Neural cell (in vitro differentiated cells): ENCODE measurements around the gene ODAPH. TPM values are rescaled to one million over a fixed set of nuclear protein-coding genes. Genes with fewer than 3 reads are reported as not detected.
"Not testable (repeated sequence)": the region's sequence is repeated elsewhere in the genome, so short reads cannot be mapped to it uniquely, and the experiment has no call there.

Source experiments
- H2AFZ ChIP-seq: fragments of 200-600, 300-800 bp; sonication (generic), shearing (Covaris generic); 2 replicates; pipeline ENCODE4 v1.6.0; 2014; ENCODE audit warnings: low read depth, mild to moderate bottlenecking, antibody characterized with exemption, low read length, moderate library complexity
- H3F3A ChIP-seq: fragments of 200-600 bp; shearing (Covaris generic); 2 replicates; pipeline ENCODE4 v1.6.1; 2016; ENCODE audit warnings: mild to moderate bottlenecking, moderate library complexity, mixed read lengths, antibody characterized with exemption, low read length; ENCODE audit not compliant: insufficient read depth, poor library complexity, severe bottlenecking
- H3K27ac ChIP-seq: fragments of 200-600, 300-800 bp; sonication (generic), shearing (Covaris generic); 2 replicates; pipeline ENCODE4 v1.5.1; 2014; ENCODE audit warnings: mild to moderate bottlenecking, low read length, moderate library complexity
- H3K27me3 ChIP-seq: fragments of 300-800, 200-600 bp; sonication (generic), shearing (Covaris generic); 2 replicates; pipeline ENCODE4 v1.6.0; 2014; ENCODE audit warnings: mild to moderate bottlenecking, low read depth, low read length, moderate library complexity; ENCODE audit not compliant: insufficient read depth
- H3K36me3 ChIP-seq: fragments of 300-800, 200-600 bp; sonication (generic), shearing (Covaris generic); 2 replicates; pipeline ENCODE4 v1.5.1; 2014; ENCODE audit warnings: mild to moderate bottlenecking, antibody characterized with exemption, low read length, moderate library complexity; ENCODE audit not compliant: insufficient read depth
- H3K4me2 ChIP-seq: fragments of 300-800, 200-600 bp; sonication (generic), shearing (Covaris generic); 2 replicates; pipeline ENCODE4 v1.6.0; 2014; ENCODE audit warnings: mild to moderate bottlenecking, low read length
- H3K4me3 ChIP-seq: fragments of 300-800, 200-600 bp; sonication (generic), shearing (Covaris generic); 2 replicates; pipeline ENCODE4 v1.5.1; 2014; ENCODE audit warnings: mild to moderate bottlenecking, low read length, moderate library complexity
- H3K79me2 ChIP-seq: fragments of 200-600 bp; shearing (Covaris generic); replicated peaks from 2 replicates; pipeline ENCODE4 v1.6.0; 2014; ENCODE audit warnings: mild to moderate bottlenecking, low read length, moderate library complexity; ENCODE audit not compliant: insufficient read depth
- H3K9ac ChIP-seq: fragments of 300-800, 200-600 bp; sonication (generic), shearing (Covaris generic); 2 replicates; pipeline ENCODE4 v1.6.1; 2016; ENCODE audit warnings: mild to moderate bottlenecking, low read length, mixed read lengths
- H3K9me2 ChIP-seq: fragments of 200-600 bp; shearing (Covaris generic); 2 replicates; pipeline ENCODE4 v1.6.1; 2016; ENCODE audit warnings: mild to moderate bottlenecking, low read length, mixed read lengths; ENCODE audit not compliant: insufficient read depth
- H3K9me3 ChIP-seq: fragments of 200-600, 300-800 bp; sonication (generic), shearing (Covaris generic); 2 replicates; pipeline ENCODE4 v1.6.1; 2016; ENCODE audit warnings: mild to moderate bottlenecking, mixed run types, low read length, moderate library complexity, mixed read lengths
- H4K20me1 ChIP-seq: fragments of 200-600 bp; shearing (Covaris generic); 2 replicates; pipeline ENCODE4 v1.6.1; 2016; ENCODE audit warnings: mild to moderate bottlenecking, mixed run types; ENCODE audit not compliant: insufficient read depth
- EP300 ChIP-seq: fragments of 450-650 bp; conservative IDR thresholded peaks from 2 replicates; pipeline ENCODE4 v1.6.1; 2014; ENCODE audit warnings: antibody characterized with exemption, mild to moderate bottlenecking, moderate library complexity; ENCODE audit not compliant: poor library complexity, severe bottlenecking
- EZH2 ChIP-seq: fragments of 200-600, 300-800 bp; shearing (Covaris generic), sonication (generic); IDR thresholded peaks from 2 replicates; pipeline ENCODE4 v1.6.1; 2014; ENCODE audit warnings: antibody characterized with exemption, low read length, borderline replicate concordance, mild to moderate bottlenecking; ENCODE audit not compliant: insufficient read depth, poor library complexity, severe bottlenecking
- MXI1 ChIP-seq: fragments of 450-650 bp; conservative IDR thresholded peaks from 2 replicates; pipeline ENCODE4 v1.6.1; 2014; ENCODE audit warnings: antibody characterized with exemption, mild to moderate bottlenecking; ENCODE audit not compliant: poor library complexity, severe bottlenecking
- POLR2AphosphoS5 ChIP-seq: IDR thresholded peaks from 2 replicates; pipeline ENCODE4 v1.6.1; 2012
- RAD21 ChIP-seq: fragments of 450-650 bp; conservative IDR thresholded peaks from 2 replicates; pipeline ENCODE4 v1.6.1; 2014; ENCODE audit warnings: antibody characterized with exemption, mild to moderate bottlenecking, moderate library complexity
- REST ChIP-seq: IDR thresholded peaks from 2 replicates; pipeline ENCODE4 v1.6.1; 2012; ENCODE audit warnings: borderline replicate concordance
- SMC3 ChIP-seq: fragments of 450-650 bp; conservative IDR thresholded peaks from 2 replicates; pipeline ENCODE4 v1.6.1; 2014; ENCODE audit warnings: antibody characterized with exemption, mild to moderate bottlenecking, moderate library complexity; ENCODE audit not compliant: poor library complexity
- TAF1 ChIP-seq: IDR thresholded peaks from 2 replicates; pipeline ENCODE4 v1.6.1; 2012; ENCODE audit warnings: low read depth
- polyA plus RNA-seq: library from polyadenylated mRNA; depleted of rRNA; stranded (reverse); fragments of >200 nt; gene quantifications from 2 replicates; pipeline ENCODE4 v1.2.3, GENCODE V29; 2014
- TF ChIP-seq, protein P1 (sequence below): fragments of 450-650 bp; IDR thresholded peaks from 2 replicates; pipeline ENCODE4 v1.5.1; 2014; ENCODE audit warnings: antibody characterized with exemption, mild to moderate bottlenecking, moderate library complexity; ENCODE audit not compliant: poor library complexity, severe bottlenecking

Gene ODAPH
- polyA plus RNA-seq, 1 donor from 2014 or later: 0.17 TPM

- not testable (repeated sequence) for H3K9me2 ChIP-seq, H3K79me2 ChIP-seq, H3K27ac ChIP-seq, H3K4me2 ChIP-seq, H3F3A ChIP-seq, H3K9me3 ChIP-seq, H4K20me1 ChIP-seq, H3K4me3 ChIP-seq, H3K9ac ChIP-seq, H2AFZ ChIP-seq, H3K27me3 ChIP-seq, H3K36me3 ChIP-seq
Observed at GRCh38 chr4:75544220-75544619, 11.6 kb upstream of the ODAPH start.

DNA sequence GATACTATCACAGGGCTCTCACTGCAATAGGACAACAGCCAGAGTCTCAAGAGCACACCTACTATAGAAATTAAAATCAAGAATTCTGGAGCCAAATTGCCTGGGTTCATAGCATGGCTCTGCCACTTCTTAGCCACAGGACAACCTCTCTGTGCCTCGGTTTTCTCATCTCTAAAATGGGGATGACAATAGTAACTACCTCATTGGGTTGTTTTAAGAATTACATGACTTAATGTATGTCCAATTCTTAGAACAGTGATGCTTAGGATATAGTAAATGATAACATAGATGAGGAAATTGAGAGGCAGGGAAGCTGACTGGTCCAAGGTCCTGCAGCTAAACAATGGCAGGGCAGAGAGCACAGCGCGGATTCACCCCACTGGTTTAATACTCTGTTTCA, 11.0 kb upstream of the ODAPH start:
- Histone ChIP-seq H3K9ac (no peak overlapping the region), H3K9me3 (no peaks in the 10 kb centered on the region), H4K20me1 (no peaks in the 10 kb centered on the region), H2AFZ (no peak overlapping the region), H3K4me2 (no peak overlapping the region), H3K27me3 (no peaks in the 10 kb centered on the region), H3K27ac (no peak overlapping the region), H3K9me2 (no peaks in the 10 kb centered on the region), H3K4me3 (no peak overlapping the region), H3K36me3 (peaks cover 6% of the 10 kb centered on the region), H3K79me2 (no peaks in the 10 kb centered on the region), H3F3A (no peaks in the 10 kb centered on the region)
- TF ChIP-seq, protein P1, sequence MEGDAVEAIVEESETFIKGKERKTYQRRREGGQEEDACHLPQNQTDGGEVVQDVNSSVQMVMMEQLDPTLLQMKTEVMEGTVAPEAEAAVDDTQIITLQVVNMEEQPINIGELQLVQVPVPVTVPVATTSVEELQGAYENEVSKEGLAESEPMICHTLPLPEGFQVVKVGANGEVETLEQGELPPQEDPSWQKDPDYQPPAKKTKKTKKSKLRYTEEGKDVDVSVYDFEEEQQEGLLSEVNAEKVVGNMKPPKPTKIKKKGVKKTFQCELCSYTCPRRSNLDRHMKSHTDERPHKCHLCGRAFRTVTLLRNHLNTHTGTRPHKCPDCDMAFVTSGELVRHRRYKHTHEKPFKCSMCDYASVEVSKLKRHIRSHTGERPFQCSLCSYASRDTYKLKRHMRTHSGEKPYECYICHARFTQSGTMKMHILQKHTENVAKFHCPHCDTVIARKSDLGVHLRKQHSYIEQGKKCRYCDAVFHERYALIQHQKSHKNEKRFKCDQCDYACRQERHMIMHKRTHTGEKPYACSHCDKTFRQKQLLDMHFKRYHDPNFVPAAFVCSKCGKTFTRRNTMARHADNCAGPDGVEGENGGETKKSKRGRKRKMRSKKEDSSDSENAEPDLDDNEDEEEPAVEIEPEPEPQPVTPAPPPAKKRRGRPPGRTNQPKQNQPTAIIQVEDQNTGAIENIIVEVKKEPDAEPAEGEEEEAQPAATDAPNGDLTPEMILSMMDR: no peak
- TF ChIP-seq RAD21 (no peak), EP300 (no peak), EZH2 (no peak), MXI1 (no peak), TAF1 (no peak), POLR2AphosphoS5 (no peak), SMC3 (no peak), REST (no peak)

DNA sequence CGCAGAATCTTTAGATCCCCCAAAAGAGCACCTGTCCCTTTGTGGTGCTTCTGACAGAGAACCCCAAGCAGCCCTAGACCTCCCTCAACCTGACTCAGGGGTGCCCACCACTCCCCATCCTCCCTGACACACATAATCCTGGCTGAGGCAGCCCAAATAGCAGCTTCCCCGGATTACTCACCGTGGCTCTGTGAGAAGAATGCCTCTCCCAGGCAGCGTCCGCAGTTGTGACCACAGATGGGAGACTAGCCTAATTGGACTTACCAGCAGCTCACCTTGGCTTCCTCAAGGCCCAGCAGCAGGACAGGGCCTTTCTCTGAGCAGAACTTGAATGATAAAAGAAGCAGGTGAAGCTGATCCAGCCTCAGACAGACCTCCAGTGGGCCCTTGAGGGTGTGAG, 10.3 kb upstream of the ODAPH start:
- H3K9me2 ChIP-seq: no peaks in the 10 kb centered on the region
- no peaks in the 10 kb centered on the region for H3F3A ChIP-seq
- no peaks in the 10 kb centered on the region for H3K9me3 ChIP-seq
- no peak overlapping the region for H2AFZ ChIP-seq
- H4K20me1 ChIP-seq: no peaks in the 10 kb centered on the region
- H3K79me2 ChIP-seq: no peaks in the 10 kb centered on the region
- H3K27ac ChIP-seq: no peak overlapping the region
- no peaks in the 10 kb centered on the region for H3K27me3 ChIP-seq
- peaks cover 3% of the 10 kb centered on the region for H3K36me3 ChIP-seq
- no peak overlapping the region for H3K4me3 ChIP-seq
- TF ChIP-seq REST (no peak), EP300 (no peak), POLR2AphosphoS5 (no peak), EZH2 (no peak), TAF1 (no peak), RAD21 (no peak), SMC3 (no peak), MXI1 (no peak)
- TF ChIP-seq, protein P1: no peak
- no peak overlapping the region for H3K4me2 ChIP-seq
- no peak overlapping the region for H3K9ac ChIP-seq
